ENCODE measurements around the gene NSL1. TPM values are rescaled to one million over a fixed set of nuclear protein-coding genes. Genes with fewer than 3 reads are reported as not detected.

Gene NSL1
- total and polyA plus RNA-seq, 9 of the 15 experiments (the other 6 are each of a cell fraction or from before 2014, with no cell fraction given): 53.5 to 108 (median 59.1) TPM

- TF ChIP-seq MLLT1 (IDR thresholded peaks at IDR 0.05): 0 out of 4 replicates have a peak, but pooled peaks have one; percentile 43 to 49
- no peak for TF ChIP-seq NFYB (IDR thresholded peaks at IDR 0.05; ENCODE audit: extremely low read depth, insufficient read length)
- no peak for TF ChIP-seq PTBP1 (IDR thresholded peaks at IDR 0.05; ENCODE audit: low read depth, low read length)
- TF ChIP-seq COPS2 (conservative IDR thresholded peaks at IDR 0.05): no peak
- TF ChIP-seq, protein P1, sequence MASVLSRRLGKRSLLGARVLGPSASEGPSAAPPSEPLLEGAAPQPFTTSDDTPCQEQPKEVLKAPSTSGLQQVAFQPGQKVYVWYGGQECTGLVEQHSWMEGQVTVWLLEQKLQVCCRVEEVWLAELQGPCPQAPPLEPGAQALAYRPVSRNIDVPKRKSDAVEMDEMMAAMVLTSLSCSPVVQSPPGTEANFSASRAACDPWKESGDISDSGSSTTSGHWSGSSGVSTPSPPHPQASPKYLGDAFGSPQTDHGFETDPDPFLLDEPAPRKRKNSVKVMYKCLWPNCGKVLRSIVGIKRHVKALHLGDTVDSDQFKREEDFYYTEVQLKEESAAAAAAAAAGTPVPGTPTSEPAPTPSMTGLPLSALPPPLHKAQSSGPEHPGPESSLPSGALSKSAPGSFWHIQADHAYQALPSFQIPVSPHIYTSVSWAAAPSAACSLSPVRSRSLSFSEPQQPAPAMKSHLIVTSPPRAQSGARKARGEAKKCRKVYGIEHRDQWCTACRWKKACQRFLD (CRISPR knock-in tag; IDR thresholded peaks at IDR 0.05): no peak
- TF ChIP-seq, protein P2, sequence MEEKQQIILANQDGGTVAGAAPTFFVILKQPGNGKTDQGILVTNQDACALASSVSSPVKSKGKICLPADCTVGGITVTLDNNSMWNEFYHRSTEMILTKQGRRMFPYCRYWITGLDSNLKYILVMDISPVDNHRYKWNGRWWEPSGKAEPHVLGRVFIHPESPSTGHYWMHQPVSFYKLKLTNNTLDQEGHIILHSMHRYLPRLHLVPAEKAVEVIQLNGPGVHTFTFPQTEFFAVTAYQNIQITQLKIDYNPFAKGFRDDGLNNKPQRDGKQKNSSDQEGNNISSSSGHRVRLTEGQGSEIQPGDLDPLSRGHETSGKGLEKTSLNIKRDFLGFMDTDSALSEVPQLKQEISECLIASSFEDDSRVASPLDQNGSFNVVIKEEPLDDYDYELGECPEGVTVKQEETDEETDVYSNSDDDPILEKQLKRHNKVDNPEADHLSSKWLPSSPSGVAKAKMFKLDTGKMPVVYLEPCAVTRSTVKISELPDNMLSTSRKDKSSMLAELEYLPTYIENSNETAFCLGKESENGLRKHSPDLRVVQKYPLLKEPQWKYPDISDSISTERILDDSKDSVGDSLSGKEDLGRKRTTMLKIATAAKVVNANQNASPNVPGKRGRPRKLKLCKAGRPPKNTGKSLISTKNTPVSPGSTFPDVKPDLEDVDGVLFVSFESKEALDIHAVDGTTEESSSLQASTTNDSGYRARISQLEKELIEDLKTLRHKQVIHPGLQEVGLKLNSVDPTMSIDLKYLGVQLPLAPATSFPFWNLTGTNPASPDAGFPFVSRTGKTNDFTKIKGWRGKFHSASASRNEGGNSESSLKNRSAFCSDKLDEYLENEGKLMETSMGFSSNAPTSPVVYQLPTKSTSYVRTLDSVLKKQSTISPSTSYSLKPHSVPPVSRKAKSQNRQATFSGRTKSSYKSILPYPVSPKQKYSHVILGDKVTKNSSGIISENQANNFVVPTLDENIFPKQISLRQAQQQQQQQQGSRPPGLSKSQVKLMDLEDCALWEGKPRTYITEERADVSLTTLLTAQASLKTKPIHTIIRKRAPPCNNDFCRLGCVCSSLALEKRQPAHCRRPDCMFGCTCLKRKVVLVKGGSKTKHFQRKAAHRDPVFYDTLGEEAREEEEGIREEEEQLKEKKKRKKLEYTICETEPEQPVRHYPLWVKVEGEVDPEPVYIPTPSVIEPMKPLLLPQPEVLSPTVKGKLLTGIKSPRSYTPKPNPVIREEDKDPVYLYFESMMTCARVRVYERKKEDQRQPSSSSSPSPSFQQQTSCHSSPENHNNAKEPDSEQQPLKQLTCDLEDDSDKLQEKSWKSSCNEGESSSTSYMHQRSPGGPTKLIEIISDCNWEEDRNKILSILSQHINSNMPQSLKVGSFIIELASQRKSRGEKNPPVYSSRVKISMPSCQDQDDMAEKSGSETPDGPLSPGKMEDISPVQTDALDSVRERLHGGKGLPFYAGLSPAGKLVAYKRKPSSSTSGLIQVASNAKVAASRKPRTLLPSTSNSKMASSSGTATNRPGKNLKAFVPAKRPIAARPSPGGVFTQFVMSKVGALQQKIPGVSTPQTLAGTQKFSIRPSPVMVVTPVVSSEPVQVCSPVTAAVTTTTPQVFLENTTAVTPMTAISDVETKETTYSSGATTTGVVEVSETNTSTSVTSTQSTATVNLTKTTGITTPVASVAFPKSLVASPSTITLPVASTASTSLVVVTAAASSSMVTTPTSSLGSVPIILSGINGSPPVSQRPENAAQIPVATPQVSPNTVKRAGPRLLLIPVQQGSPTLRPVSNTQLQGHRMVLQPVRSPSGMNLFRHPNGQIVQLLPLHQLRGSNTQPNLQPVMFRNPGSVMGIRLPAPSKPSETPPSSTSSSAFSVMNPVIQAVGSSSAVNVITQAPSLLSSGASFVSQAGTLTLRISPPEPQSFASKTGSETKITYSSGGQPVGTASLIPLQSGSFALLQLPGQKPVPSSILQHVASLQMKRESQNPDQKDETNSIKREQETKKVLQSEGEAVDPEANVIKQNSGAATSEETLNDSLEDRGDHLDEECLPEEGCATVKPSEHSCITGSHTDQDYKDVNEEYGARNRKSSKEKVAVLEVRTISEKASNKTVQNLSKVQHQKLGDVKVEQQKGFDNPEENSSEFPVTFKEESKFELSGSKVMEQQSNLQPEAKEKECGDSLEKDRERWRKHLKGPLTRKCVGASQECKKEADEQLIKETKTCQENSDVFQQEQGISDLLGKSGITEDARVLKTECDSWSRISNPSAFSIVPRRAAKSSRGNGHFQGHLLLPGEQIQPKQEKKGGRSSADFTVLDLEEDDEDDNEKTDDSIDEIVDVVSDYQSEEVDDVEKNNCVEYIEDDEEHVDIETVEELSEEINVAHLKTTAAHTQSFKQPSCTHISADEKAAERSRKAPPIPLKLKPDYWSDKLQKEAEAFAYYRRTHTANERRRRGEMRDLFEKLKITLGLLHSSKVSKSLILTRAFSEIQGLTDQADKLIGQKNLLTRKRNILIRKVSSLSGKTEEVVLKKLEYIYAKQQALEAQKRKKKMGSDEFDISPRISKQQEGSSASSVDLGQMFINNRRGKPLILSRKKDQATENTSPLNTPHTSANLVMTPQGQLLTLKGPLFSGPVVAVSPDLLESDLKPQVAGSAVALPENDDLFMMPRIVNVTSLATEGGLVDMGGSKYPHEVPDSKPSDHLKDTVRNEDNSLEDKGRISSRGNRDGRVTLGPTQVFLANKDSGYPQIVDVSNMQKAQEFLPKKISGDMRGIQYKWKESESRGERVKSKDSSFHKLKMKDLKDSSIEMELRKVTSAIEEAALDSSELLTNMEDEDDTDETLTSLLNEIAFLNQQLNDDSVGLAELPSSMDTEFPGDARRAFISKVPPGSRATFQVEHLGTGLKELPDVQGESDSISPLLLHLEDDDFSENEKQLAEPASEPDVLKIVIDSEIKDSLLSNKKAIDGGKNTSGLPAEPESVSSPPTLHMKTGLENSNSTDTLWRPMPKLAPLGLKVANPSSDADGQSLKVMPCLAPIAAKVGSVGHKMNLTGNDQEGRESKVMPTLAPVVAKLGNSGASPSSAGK (IDR thresholded peaks at IDR 0.05): no peak
- no peak for TF ChIP-seq BACH1 (tag; IDR thresholded peaks at IDR 0.05)
- TF ChIP-seq NR2F6 (CRISPR knock-in tag; IDR thresholded peaks at IDR 0.05): no peak
- TF ChIP-seq ZNF740 (CRISPR knock-in tag; IDR thresholded peaks at IDR 0.05): no peak
- no peak for TF ChIP-seq ZNF740 (tag; IDR thresholded peaks at IDR 0.05)
Measured at GRCh38 chr1:212689758-212690529, 101.6 kb downstream of the NSL1 start (continued).

Data from K562 (cell line).